Measurements from ENCODE around the gene AP1S1.

GRCh38 chr7:101137651-101138212, 16.5 kb upstream of the AP1S1 start:
- TF ChIP-seq, protein P1, sequence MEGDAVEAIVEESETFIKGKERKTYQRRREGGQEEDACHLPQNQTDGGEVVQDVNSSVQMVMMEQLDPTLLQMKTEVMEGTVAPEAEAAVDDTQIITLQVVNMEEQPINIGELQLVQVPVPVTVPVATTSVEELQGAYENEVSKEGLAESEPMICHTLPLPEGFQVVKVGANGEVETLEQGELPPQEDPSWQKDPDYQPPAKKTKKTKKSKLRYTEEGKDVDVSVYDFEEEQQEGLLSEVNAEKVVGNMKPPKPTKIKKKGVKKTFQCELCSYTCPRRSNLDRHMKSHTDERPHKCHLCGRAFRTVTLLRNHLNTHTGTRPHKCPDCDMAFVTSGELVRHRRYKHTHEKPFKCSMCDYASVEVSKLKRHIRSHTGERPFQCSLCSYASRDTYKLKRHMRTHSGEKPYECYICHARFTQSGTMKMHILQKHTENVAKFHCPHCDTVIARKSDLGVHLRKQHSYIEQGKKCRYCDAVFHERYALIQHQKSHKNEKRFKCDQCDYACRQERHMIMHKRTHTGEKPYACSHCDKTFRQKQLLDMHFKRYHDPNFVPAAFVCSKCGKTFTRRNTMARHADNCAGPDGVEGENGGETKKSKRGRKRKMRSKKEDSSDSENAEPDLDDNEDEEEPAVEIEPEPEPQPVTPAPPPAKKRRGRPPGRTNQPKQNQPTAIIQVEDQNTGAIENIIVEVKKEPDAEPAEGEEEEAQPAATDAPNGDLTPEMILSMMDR (IDR thresholded peaks at IDR 0.05) = no peak
- peak; percentile 15 for TF ChIP-seq POLR2A (IDR thresholded peaks at IDR 0.05)

All from right lobe of liver (tissue), 4 donors.